ENCODE results near the gene FIP1L1. TPM values are rescaled to one million over a fixed set of nuclear protein-coding genes. Genes with fewer than 3 reads are reported as not detected.
A peak's percentile ranks its signal among the peaks of the same experiment; 100 is the strongest.

FIP1L1 gene
- total and polyA plus RNA-seq, 9 of the 15 experiments (the other 6 are each of a cell fraction or from before 2014, with no cell fraction given), result 34.6 to 137 (median 72.0) TPM

GRCh38 chr4:53366301-53366716, 11.1 kb upstream of the FIP1L1 start (continued):
- TF ChIP-seq SRSF7 (optimal IDR thresholded peaks at IDR 0.05; ENCODE audit: low read depth, low read length) (no peak), SRSF9 (IDR thresholded peaks at IDR 0.05; ENCODE audit: borderline replicate concordance, low read depth, low read length) (no peak), HCFC1 (IDR thresholded peaks at IDR 0.05; ENCODE audit: low read depth, low read length) (no peak), CBFA2T3 (IDR thresholded peaks at IDR 0.05) (0 out of 2 replicates have a peak, but pooled peaks have one; percentile 11), CHD4 (IDR thresholded peaks at IDR 0.05; ENCODE audit: insufficient read depth, insufficient replicate concordance, low read depth, low read length, poor library complexity, severe bottlenecking) (no peak), CTBP1 (IDR thresholded peaks at IDR 0.05; ENCODE audit: borderline replicate concordance) (no peak), MBD2 (IDR thresholded peaks at IDR 0.05; ENCODE audit: borderline replicate concordance, low read depth) (no peak), ZNF212 (CRISPR knock-in tag; IDR thresholded peaks at IDR 0.05) (no peak), SMARCC2 (IDR thresholded peaks at IDR 0.05; ENCODE audit: low read depth) (0 out of 2 replicates have a peak, but pooled peaks have one; percentile 40), HIVEP1 (CRISPR knock-in tag; IDR thresholded peaks at IDR 0.05) (no peak), SP1 (CRISPR knock-in tag; IDR thresholded peaks at IDR 0.05) (no peak), SP2 (IDR thresholded peaks at IDR 0.05; ENCODE audit: extremely low read depth, low read depth, low read length, poor library complexity, severe bottlenecking) (no peak), MIER1 (IDR thresholded peaks at IDR 0.05; ENCODE audit: low read depth) (0 out of 2 replicates have a peak, but pooled peaks have one; percentile 42), ZNF24 (IDR thresholded peaks at IDR 0.05) (no peak), PREB (CRISPR knock-in tag; IDR thresholded peaks at IDR 0.05) (no peak), ATF1 (CRISPR knock-in tag; IDR thresholded peaks at IDR 0.05) (no peak), ATF1 (tag; IDR thresholded peaks at IDR 0.05) (0 out of 2 replicates have a peak, but pooled peaks have one; percentile 60)
- TF ChIP-seq, protein P1, sequence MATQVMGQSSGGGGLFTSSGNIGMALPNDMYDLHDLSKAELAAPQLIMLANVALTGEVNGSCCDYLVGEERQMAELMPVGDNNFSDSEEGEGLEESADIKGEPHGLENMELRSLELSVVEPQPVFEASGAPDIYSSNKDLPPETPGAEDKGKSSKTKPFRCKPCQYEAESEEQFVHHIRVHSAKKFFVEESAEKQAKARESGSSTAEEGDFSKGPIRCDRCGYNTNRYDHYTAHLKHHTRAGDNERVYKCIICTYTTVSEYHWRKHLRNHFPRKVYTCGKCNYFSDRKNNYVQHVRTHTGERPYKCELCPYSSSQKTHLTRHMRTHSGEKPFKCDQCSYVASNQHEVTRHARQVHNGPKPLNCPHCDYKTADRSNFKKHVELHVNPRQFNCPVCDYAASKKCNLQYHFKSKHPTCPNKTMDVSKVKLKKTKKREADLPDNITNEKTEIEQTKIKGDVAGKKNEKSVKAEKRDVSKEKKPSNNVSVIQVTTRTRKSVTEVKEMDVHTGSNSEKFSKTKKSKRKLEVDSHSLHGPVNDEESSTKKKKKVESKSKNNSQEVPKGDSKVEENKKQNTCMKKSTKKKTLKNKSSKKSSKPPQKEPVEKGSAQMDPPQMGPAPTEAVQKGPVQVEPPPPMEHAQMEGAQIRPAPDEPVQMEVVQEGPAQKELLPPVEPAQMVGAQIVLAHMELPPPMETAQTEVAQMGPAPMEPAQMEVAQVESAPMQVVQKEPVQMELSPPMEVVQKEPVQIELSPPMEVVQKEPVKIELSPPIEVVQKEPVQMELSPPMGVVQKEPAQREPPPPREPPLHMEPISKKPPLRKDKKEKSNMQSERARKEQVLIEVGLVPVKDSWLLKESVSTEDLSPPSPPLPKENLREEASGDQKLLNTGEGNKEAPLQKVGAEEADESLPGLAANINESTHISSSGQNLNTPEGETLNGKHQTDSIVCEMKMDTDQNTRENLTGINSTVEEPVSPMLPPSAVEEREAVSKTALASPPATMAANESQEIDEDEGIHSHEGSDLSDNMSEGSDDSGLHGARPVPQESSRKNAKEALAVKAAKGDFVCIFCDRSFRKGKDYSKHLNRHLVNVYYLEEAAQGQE (IDR thresholded peaks at IDR 0.05; ENCODE audit: borderline replicate concordance), result no peak
- TF ChIP-seq, protein P1 (CRISPR knock-in tag; IDR thresholded peaks at IDR 0.05; ENCODE audit: low read depth), result no peak
- TF ChIP-seq, protein P2, sequence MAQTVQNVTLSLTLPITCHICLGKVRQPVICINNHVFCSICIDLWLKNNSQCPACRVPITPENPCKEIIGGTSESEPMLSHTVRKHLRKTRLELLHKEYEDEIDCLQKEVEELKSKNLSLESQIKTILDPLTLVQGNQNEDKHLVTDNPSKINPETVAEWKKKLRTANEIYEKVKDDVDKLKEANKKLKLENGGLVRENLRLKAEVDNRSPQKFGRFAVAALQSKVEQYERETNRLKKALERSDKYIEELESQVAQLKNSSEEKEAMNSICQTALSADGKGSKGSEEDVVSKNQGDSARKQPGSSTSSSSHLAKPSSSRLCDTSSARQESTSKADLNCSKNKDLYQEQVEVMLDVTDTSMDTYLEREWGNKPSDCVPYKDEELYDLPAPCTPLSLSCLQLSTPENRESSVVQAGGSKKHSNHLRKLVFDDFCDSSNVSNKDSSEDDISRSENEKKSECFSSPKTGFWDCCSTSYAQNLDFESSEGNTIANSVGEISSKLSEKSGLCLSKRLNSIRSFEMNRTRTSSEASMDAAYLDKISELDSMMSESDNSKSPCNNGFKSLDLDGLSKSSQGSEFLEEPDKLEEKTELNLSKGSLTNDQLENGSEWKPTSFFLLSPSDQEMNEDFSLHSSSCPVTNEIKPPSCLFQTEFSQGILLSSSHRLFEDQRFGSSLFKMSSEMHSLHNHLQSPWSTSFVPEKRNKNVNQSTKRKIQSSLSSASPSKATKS (CRISPR knock-in tag; IDR thresholded peaks at IDR 0.05), result no peak

Measured in K562 (cell line).